Measurements from ENCODE around the gene AURKA.

DNA sequence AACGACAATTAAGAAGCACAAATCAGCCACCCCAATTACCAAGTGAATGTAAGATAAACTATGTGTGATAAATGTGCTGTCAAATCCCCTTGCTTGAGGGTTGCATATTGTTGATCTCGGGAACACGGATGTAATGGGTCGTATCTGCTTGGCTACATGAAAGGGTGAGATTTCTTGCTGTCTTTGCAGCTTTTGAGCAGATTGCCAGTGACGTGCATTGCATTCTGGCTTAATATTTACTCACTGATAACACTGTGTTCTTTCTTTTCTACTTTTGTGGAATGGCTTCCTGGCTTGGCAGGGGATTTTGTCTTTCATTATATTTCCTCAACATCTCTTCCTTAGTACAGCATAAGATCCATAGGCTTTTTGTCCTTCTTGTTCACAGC is 43.7 kb downstream of the AURKA start:
- no peak for TF ChIP-seq EZH2 (IDR thresholded peaks at IDR 0.05; ENCODE audit: low read depth)
- TF ChIP-seq, protein P1, sequence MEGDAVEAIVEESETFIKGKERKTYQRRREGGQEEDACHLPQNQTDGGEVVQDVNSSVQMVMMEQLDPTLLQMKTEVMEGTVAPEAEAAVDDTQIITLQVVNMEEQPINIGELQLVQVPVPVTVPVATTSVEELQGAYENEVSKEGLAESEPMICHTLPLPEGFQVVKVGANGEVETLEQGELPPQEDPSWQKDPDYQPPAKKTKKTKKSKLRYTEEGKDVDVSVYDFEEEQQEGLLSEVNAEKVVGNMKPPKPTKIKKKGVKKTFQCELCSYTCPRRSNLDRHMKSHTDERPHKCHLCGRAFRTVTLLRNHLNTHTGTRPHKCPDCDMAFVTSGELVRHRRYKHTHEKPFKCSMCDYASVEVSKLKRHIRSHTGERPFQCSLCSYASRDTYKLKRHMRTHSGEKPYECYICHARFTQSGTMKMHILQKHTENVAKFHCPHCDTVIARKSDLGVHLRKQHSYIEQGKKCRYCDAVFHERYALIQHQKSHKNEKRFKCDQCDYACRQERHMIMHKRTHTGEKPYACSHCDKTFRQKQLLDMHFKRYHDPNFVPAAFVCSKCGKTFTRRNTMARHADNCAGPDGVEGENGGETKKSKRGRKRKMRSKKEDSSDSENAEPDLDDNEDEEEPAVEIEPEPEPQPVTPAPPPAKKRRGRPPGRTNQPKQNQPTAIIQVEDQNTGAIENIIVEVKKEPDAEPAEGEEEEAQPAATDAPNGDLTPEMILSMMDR (conservative IDR thresholded peaks at IDR 0.05): no peak
